ENCODE data around the gene CNTN4. TPM values are rescaled to one million over a fixed set of nuclear protein-coding genes. Genes with fewer than 3 reads are reported as not detected.

CNTN4 gene
- total and polyA plus RNA-seq, 2 experiments from 2014 or later, result 0.91 to 4.0 TPM

DNA sequence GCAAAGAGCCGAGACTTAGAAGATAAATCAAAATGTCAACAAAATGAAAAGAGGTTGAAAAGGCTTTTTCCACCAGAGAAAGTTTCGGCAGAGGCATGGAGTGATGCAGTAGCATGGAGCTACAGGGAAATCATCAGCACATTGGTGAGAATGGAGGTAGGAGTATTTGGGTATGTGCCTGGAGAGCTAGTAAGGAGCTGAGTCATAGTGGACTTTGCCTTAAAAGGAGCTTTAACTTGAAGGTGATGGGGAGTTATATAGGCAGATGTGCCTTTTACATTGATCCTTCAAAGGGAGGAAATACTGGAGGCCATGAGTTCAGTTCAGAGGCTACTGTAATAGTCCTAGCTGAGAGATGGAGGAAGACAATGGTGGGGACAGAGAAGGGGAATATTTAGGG lies 967.2 kb downstream of the CNTN4 start:
- H3K9me3 Mint-ChIP-seq, result peaks cover 99% of the 10 kb centered on the region
- DNase-seq (ENCODE audit: low spot score), result no peak

DNA sequence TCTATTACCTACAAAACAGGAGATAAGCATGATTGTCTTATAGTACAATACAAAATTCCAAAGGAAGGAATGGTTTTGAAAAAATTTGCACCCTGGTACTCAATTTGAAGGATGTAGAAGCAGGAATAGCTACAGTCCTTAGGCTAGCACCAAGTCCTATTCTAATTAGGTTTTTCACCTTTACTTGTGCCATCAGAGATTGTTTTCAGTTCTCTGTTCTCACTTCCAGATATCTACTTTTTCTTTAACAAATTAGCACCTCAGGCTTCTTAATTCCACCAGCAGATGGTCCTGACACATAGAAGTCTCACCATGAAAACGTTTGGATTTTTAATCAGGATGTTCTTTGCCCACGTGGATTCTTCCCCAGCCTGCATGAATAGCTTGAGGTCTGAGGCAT lies 967.7 kb downstream of the CNTN4 start:
- peaks cover 3% of the 10 kb centered on the region for H3K27me3 Mint-ChIP-seq (ENCODE audit: insufficient read depth, low read depth, poor library complexity)
- no peak overlapping the region for H2AFZ ChIP-seq
- peaks cover 99% of the 10 kb centered on the region for H3K9me3 Mint-ChIP-seq
- ATAC-seq (no peak), DNase-seq (ENCODE audit: low spot score) (no peak)
- no peaks in the 10 kb centered on the region for H3K27me3 ChIP-seq (ENCODE audit: insufficient read depth)
- no peak overlapping the region for H3K4me3 Mint-ChIP-seq
- H3K27ac ChIP-seq (ENCODE audit: low read depth), result no peak overlapping the region
- no peak overlapping the region for H3K4me3 ChIP-seq
- H3K4me2 ChIP-seq, result no peak overlapping the region
- no peaks in the 10 kb centered on the region for H3K36me3 ChIP-seq (ENCODE audit: insufficient read depth)
- no peaks in the 10 kb centered on the region for H3K4me1 Mint-ChIP-seq
- peaks cover 5% of the 10 kb centered on the region for H3K4me1 ChIP-seq (ENCODE audit: insufficient read depth)
- H4K20me1 ChIP-seq (replicated peaks; ENCODE audit: insufficient read depth), result no peaks in the 10 kb centered on the region
- peaks cover 47% of the 10 kb centered on the region for H3K36me3 Mint-ChIP-seq (ENCODE audit: low read depth)
- H3K79me2 ChIP-seq (replicated peaks; ENCODE audit: insufficient read depth), result no peaks in the 10 kb centered on the region
- no peak for TF ChIP-seq EZH2 (IDR thresholded peaks at IDR 0.05; ENCODE audit: low read depth, unreplicated experiment)
- TF ChIP-seq, protein P1, sequence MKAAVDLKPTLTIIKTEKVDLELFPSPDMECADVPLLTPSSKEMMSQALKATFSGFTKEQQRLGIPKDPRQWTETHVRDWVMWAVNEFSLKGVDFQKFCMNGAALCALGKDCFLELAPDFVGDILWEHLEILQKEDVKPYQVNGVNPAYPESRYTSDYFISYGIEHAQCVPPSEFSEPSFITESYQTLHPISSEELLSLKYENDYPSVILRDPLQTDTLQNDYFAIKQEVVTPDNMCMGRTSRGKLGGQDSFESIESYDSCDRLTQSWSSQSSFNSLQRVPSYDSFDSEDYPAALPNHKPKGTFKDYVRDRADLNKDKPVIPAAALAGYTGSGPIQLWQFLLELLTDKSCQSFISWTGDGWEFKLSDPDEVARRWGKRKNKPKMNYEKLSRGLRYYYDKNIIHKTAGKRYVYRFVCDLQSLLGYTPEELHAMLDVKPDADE (IDR thresholded peaks at IDR 0.05), result no peak
- no peak for TF ChIP-seq ZNF114 (CRISPR knock-in tag; IDR thresholded peaks at IDR 0.05)
- TF ChIP-seq, protein P2, sequence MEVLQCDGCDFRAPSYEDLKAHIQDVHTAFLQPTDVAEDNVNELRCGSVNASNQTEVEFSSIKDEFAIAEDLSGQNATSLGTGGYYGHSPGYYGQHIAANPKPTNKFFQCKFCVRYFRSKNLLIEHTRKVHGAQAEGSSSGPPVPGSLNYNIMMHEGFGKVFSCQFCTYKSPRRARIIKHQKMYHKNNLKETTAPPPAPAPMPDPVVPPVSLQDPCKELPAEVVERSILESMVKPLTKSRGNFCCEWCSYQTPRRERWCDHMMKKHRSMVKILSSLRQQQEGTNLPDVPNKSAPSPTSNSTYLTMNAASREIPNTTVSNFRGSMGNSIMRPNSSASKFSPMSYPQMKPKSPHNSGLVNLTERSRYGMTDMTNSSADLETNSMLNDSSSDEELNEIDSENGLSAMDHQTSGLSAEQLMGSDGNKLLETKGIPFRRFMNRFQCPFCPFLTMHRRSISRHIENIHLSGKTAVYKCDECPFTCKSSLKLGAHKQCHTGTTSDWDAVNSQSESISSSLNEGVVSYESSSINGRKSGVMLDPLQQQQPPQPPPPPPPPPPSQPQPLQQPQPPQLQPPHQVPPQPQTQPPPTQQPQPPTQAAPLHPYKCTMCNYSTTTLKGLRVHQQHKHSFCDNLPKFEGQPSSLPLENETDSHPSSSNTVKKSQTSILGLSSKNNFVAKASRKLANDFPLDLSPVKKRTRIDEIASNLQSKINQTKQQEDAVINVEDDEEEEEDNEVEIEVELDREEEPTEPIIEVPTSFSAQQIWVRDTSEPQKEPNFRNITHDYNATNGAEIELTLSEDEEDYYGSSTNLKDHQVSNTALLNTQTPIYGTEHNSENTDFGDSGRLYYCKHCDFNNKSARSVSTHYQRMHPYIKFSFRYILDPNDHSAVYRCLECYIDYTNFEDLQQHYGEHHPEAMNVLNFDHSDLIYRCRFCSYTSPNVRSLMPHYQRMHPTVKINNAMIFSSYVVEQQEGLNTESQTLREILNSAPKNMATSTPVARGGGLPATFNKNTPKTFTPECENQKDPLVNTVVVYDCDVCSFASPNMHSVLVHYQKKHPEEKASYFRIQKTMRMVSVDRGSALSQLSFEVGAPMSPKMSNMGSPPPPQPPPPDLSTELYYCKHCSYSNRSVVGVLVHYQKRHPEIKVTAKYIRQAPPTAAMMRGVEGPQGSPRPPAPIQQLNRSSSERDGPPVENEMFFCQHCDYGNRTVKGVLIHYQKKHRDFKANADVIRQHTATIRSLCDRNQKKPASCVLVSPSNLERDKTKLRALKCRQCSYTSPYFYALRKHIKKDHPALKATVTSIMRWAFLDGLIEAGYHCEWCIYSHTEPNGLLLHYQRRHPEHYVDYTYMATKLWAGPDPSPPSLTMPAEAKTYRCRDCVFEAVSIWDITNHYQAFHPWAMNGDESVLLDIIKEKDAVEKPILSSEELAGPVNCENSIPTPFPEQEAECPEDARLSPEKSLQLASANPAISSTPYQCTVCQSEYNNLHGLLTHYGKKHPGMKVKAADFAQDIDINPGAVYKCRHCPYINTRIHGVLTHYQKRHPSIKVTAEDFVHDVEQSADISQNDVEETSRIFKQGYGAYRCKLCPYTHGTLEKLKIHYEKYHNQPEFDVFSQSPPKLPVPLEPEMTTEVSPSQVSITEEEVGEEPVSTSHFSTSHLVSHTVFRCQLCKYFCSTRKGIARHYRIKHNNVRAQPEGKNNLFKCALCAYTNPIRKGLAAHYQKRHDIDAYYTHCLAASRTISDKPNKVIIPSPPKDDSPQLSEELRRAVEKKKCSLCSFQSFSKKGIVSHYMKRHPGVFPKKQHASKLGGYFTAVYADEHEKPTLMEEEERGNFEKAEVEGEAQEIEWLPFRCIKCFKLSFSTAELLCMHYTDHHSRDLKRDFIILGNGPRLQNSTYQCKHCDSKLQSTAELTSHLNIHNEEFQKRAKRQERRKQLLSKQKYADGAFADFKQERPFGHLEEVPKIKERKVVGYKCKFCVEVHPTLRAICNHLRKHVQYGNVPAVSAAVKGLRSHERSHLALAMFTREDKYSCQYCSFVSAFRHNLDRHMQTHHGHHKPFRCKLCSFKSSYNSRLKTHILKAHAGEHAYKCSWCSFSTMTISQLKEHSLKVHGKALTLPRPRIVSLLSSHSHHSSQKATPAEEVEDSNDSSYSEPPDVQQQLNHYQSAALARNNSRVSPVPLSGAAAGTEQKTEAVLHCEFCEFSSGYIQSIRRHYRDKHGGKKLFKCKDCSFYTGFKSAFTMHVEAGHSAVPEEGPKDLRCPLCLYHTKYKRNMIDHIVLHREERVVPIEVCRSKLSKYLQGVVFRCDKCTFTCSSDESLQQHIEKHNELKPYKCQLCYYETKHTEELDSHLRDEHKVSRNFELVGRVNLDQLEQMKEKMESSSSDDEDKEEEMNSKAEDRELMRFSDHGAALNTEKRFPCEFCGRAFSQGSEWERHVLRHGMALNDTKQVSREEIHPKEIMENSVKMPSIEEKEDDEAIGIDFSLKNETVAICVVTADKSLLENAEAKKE (CRISPR knock-in tag; IDR thresholded peaks at IDR 0.05), result no peak
- TF ChIP-seq ZNF331 (CRISPR knock-in tag; IDR thresholded peaks at IDR 0.05; ENCODE audit: low read depth), result no peak
- H3F3A ChIP-seq (replicated peaks; ENCODE audit: low read depth), result no peaks in the 10 kb centered on the region
- no peaks in the 10 kb centered on the region for H3K9me2 ChIP-seq (ENCODE audit: insufficient read depth)
- no peak overlapping the region for H3K27ac Mint-ChIP-seq

More for the DNA sequence above, 967.2 kb downstream of the CNTN4 start:
- no peak for TF ChIP-seq NANOG (IDR thresholded peaks at IDR 0.05; ENCODE audit: borderline replicate concordance)
- Mint-ChIP-seq H3K4me3 (no peak overlapping the region), H3K36me3 (ENCODE audit: low read depth) (peaks cover 49% of the 10 kb centered on the region), H3K27me3 (ENCODE audit: insufficient read depth, low read depth, poor library complexity) (peaks cover 3% of the 10 kb centered on the region), H3K27ac (no peak overlapping the region), H3K4me1 (no peaks in the 10 kb centered on the region)
- Histone ChIP-seq H3F3A (replicated peaks; ENCODE audit: low read depth) (no peaks in the 10 kb centered on the region), H3K4me2 (no peak overlapping the region), H3K27me3 (ENCODE audit: insufficient read depth) (no peaks in the 10 kb centered on the region), H2AFZ (0 out of 2 replicates have a peak overlapping the region, but pooled peaks have one; percentile 16), H3K79me2 (replicated peaks; ENCODE audit: insufficient read depth) (no peaks in the 10 kb centered on the region), H3K27ac (ENCODE audit: low read depth) (no peak overlapping the region), H3K36me3 (ENCODE audit: insufficient read depth) (no peaks in the 10 kb centered on the region), H3K4me1 (ENCODE audit: insufficient read depth) (peaks cover 10% of the 10 kb centered on the region), H4K20me1 (replicated peaks; ENCODE audit: insufficient read depth) (no peaks in the 10 kb centered on the region), H3K4me3 (no peak overlapping the region), H3K9me2 (ENCODE audit: insufficient read depth) (no peaks in the 10 kb centered on the region)
- no peak for ATAC-seq

Measured in GM23338 (cell line).